T-helper 2 cell treated with Interferon-gamma antibody and Interleukin-4, amounts not matched to agents 100 ng/mL and 5 ng/mL, for 36 hours (primary cell): Measurements from ENCODE around the gene OPA1. TPM values are rescaled to one million over a fixed set of nuclear protein-coding genes. Genes with fewer than 3 reads are reported as not detected.

ENCODE experiments used
- intact Hi-C: fragments of 100-400 bp; cut with micrococcal nuclease; formaldehyde crosslinking; loops from one replicate; pipeline ENCODE4 v1.15.1; 2023
- total RNA-seq: library from RNA; stranded (reverse); gene quantifications from 2 replicates; pipeline ENCODE4 v1.2.3, GENCODE V29; 2022

The OPA1 gene
- 62.0 and 64.5 TPM in 2 replicates for total RNA-seq

GRCh38 chr3:193592841-193593667 is at the start of gene OPA1:
Gene OPA1, plus strand, starts transcription at chr3:193593208. Its CDS starts 170 bp downstream, at chr3:193593378.
- intact Hi-C loops, result loop anchor here (1.0 to 10.0 kb wide), 5 partner anchors 12 to 992 kb away; partner anchors contain the start of gene HES1

- intact Hi-C loops, result no loop called here
Measured at GRCh38 chr3:193544289-193544688, 48.7 kb upstream of the OPA1 start.

GRCh38 chr3:193545304-193545703 is 47.7 kb upstream of the OPA1 start:
- intact Hi-C loops, result no loop called here

GRCh38 chr3:193546129-193546528 is 46.9 kb upstream of the OPA1 start:
- intact Hi-C loops, result no loop called here

- intact Hi-C loops, result no loop called here
Measured at GRCh38 chr3:193548406-193548805, 44.6 kb upstream of the OPA1 start.

GRCh38 chr3:193552923-193553322 is 40.1 kb upstream of the OPA1 start:
- intact Hi-C loops, result no loop called here

GRCh38 chr3:193553586-193553985 is 39.4 kb upstream of the OPA1 start:
- intact Hi-C loops, result no loop called here

GRCh38 chr3:193554811-193555210 is 38.2 kb upstream of the OPA1 start, which contains the start of gene ATP13A4:
Gene ATP13A4, minus strand, starts transcription at chr3:193554895. Its CDS starts 96 bp downstream, at chr3:193554799.
- intact Hi-C loops, result no loop called here

GRCh38 chr3:193556841-193557240 is 36.2 kb upstream of the OPA1 start:
- intact Hi-C loops, result no loop called here

GRCh38 chr3:193559100-193559499 is 33.9 kb upstream of the OPA1 start:
- intact Hi-C loops, result no loop called here

- intact Hi-C loops, result no loop called here
Measured at GRCh38 chr3:193560091-193560490, 32.9 kb upstream of the OPA1 start.

GRCh38 chr3:193560870-193561269 is 32.1 kb upstream of the OPA1 start:
- intact Hi-C loops, result no loop called here

GRCh38 chr3:193563426-193563825 is 29.6 kb upstream of the OPA1 start:
- intact Hi-C loops, result no loop called here

GRCh38 chr3:193564012-193564411 is 29.0 kb upstream of the OPA1 start:
- intact Hi-C loops, result no loop called here

GRCh38 chr3:193569119-193569518 is 23.9 kb upstream of the OPA1 start:
- intact Hi-C loops, result no loop called here

- intact Hi-C loops, result loop anchor here (1.0 to 5.0 kb wide), 5 partner anchors 111 to 1105 kb away; no protein-coding TSS in a partner anchor
Measured at GRCh38 chr3:193572426-193572908, 20.5 kb upstream of the OPA1 start.

- intact Hi-C loops, result loop anchor here (2.0 to 5.0 kb wide), 3 partner anchors 531 to 1106 kb away; no protein-coding TSS in a partner anchor
Measured at GRCh38 chr3:193573403-193574191, 19.4 kb upstream of the OPA1 start.

- intact Hi-C loops, result loop anchor here (5.0 kb wide), 2 partner anchors 532 to 1107 kb away; no protein-coding TSS in a partner anchor
Measured at GRCh38 chr3:193574488-193575070, 18.4 kb upstream of the OPA1 start.

GRCh38 chr3:193585530-193585929 is 7.5 kb upstream of the OPA1 start:
- intact Hi-C loops, result no loop called here

GRCh38 chr3:193586526-193586925 is 6.5 kb upstream of the OPA1 start:
- intact Hi-C loops, result no loop called here

- intact Hi-C loops, result no loop called here
Measured at GRCh38 chr3:193589129-193589528, 3.9 kb upstream of the OPA1 start.
